D721Med (cell line): ENCODE measurements around the gene DOCK11.

ENCODE experiments used
- DNase-seq: peaks from one replicate; pipeline ENCODE4 v3.0.0; 2011; ENCODE audit warnings: low spot score; ENCODE audit not compliant: insufficient read length
- FAIRE-seq: peaks from 2 replicates; lab custom pipeline; 2011; peaks lifted over from hg19 to GRCh38; lab: Jason Lieb, UNC
- CTCF ChIP-seq: IDR thresholded peaks from 2 replicates; pipeline ENCODE4 v1.5.1; 2012; ENCODE audit warnings: mild to moderate bottlenecking, control low read depth; ENCODE audit not compliant: insufficient read depth; ENCODE audit errors: missing control alignments

DOCK11 gene

GRCh38 chrX:118541482-118541881 lies 45.9 kb downstream of the DOCK11 start:
- DNase-seq (no peak), FAIRE-seq (no peak)
- no peak for TF ChIP-seq CTCF

- TF ChIP-seq CTCF, result no peak
- FAIRE-seq, result no peak
- DNase-seq, result no peak
Observed at GRCh38 chrX:118545510-118545909, 49.9 kb downstream of the DOCK11 start.

GRCh38 chrX:118548841-118549240 lies 53.2 kb downstream of the DOCK11 start:
- no peak for TF ChIP-seq CTCF
- FAIRE-seq (no peak), DNase-seq (no peak)

GRCh38 chrX:118550792-118551191 lies 55.2 kb downstream of the DOCK11 start:
- no peak for TF ChIP-seq CTCF
- FAIRE-seq (no peak), DNase-seq (no peak)

GRCh38 chrX:118551426-118551825 lies 55.8 kb downstream of the DOCK11 start:
- DNase-seq, result no peak
- no peak for TF ChIP-seq CTCF
- FAIRE-seq, result no peak

GRCh38 chrX:118552121-118552900 lies 56.7 kb downstream of the DOCK11 start:
- DNase-seq (no peak), FAIRE-seq (no peak)
- TF ChIP-seq CTCF, result no peak

GRCh38 chrX:118553042-118553710 lies 57.6 kb downstream of the DOCK11 start:
- no peak for FAIRE-seq
- DNase-seq, result no peak
- no peak for TF ChIP-seq CTCF
